AG09319 (cell line): ENCODE results near the gene ANXA6.

Experiments
- DNase-seq: peaks from one replicate; pipeline ENCODE4 v3.0.0-alpha.2; 2010; ENCODE audit warnings: low read depth; ENCODE audit errors: extremely low read depth
- CTCF ChIP-seq: IDR thresholded peaks from 2 replicates; pipeline ENCODE4 v1.5.1; 2011; ENCODE audit warnings: low read depth, mild to moderate bottlenecking, inconsistent platforms, low read length, moderate library complexity

The ANXA6 gene

GRCh38 chr5:151156507-151157420, 815 bp downstream of the ANXA6 start:
- no peak for DNase-seq
- no peak for TF ChIP-seq CTCF

- no peak for DNase-seq
- no peak for TF ChIP-seq CTCF
Observed at GRCh38 chr5:151155775-151156506, 1.6 kb downstream of the ANXA6 start.

- no peak for TF ChIP-seq CTCF
- no peak for DNase-seq
Observed at GRCh38 chr5:151154931-151155774, 2.4 kb downstream of the ANXA6 start.

GRCh38 chr5:151153766-151154272, 3.8 kb downstream of the ANXA6 start:
- no peak for DNase-seq
- TF ChIP-seq CTCF = no peak

- no peak for DNase-seq
- no peak for TF ChIP-seq CTCF
Observed at GRCh38 chr5:151153300-151153699, 4.3 kb downstream of the ANXA6 start.

GRCh38 chr5:151151793-151152192, 5.8 kb downstream of the ANXA6 start:
- DNase-seq = no peak
- no peak for TF ChIP-seq CTCF
